OCI-LY7 (cell line): Measurements from ENCODE around the gene RRP12.

ENCODE experiments used
- CTCF ChIP-seq: fragments of 200-600 bp; sonication (generic); conservative IDR thresholded peaks from 2 replicates; pipeline ENCODE4 v1.5.1; 2014; ENCODE audit warnings: mild to moderate bottlenecking, antibody characterized with exemption, low read length, moderate library complexity, mixed read lengths
- EZH2phosphoT487 ChIP-seq: fragments of 200-600 bp; sonication (generic); IDR thresholded peaks from 2 replicates; pipeline ENCODE4 v1.6.1; 2018; ENCODE audit warnings: low read depth, borderline replicate concordance, mild to moderate bottlenecking, mixed run types, antibody characterized with exemption, low read length, moderate library complexity, mixed read lengths

- TF ChIP-seq EZH2phosphoT487, result no peak
- TF ChIP-seq CTCF, result no peak
Measured at GRCh38 chr10:97320480-97321031, 80.6 kb downstream of the RRP12 start.
